ENCODE measurements around the gene EPHA7. TPM values are rescaled to one million over a fixed set of nuclear protein-coding genes. Genes with fewer than 3 reads are reported as not detected.

EPHA7 gene
- total RNA-seq, 1 experiment from 2014 or later: not detected

DNA sequence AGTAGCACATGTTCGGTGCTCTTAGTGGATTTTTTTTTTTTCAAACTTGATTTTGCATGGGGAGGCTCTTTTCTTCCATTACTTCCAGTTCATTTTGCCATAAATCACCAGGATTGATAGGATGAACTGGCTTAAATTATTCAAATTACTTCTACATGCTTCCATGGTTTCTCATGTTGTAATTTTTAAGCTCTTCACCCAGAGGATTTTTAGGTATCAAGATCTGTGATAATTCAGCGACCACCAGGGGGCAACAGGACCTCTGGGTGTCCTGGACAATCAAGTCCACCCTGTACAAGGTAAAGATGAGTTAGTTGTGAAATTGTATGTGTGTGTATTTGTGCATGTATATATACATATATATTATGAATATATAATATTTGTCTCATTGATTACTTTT lies 4.2 kb upstream of the EPHA7 start:
- H3K27me3 Mint-ChIP-seq (ENCODE audit: insufficient read depth, unreplicated experiment): peaks cover 88% of the 10 kb centered on the region
- no peaks in the 10 kb centered on the region for H3K9me3 Mint-ChIP-seq (ENCODE audit: unreplicated experiment)
- no TSS peak for BruUV-seq (replicated peaks)
- H3K36me3 Mint-ChIP-seq (ENCODE audit: insufficient read depth, unreplicated experiment): no peaks in the 10 kb centered on the region
- no peaks in the 10 kb centered on the region for H3K4me1 Mint-ChIP-seq (ENCODE audit: insufficient read depth, unreplicated experiment)
- intact Hi-C loops (cut with micrococcal nuclease): no loop called here
- ChIA-PET CTCF (interaction anchor here (0.6 to 1.1 kb wide), 9 partner anchors 13 to 1299 kb away, joined by 3 to 4 read pairs (median 3); no protein-coding TSS in a partner anchor), POLR2A (no interaction called here)
- H3K4me3 Mint-ChIP-seq (ENCODE audit: unreplicated experiment): no peak overlapping the region
- no peak overlapping the region for H3K27ac Mint-ChIP-seq (ENCODE audit: low read depth, unreplicated experiment)
- TF ChIP-seq, protein P1, sequence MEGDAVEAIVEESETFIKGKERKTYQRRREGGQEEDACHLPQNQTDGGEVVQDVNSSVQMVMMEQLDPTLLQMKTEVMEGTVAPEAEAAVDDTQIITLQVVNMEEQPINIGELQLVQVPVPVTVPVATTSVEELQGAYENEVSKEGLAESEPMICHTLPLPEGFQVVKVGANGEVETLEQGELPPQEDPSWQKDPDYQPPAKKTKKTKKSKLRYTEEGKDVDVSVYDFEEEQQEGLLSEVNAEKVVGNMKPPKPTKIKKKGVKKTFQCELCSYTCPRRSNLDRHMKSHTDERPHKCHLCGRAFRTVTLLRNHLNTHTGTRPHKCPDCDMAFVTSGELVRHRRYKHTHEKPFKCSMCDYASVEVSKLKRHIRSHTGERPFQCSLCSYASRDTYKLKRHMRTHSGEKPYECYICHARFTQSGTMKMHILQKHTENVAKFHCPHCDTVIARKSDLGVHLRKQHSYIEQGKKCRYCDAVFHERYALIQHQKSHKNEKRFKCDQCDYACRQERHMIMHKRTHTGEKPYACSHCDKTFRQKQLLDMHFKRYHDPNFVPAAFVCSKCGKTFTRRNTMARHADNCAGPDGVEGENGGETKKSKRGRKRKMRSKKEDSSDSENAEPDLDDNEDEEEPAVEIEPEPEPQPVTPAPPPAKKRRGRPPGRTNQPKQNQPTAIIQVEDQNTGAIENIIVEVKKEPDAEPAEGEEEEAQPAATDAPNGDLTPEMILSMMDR (IDR thresholded peaks at IDR 0.05; ENCODE audit: unreplicated experiment): peak; percentile 9
- peak; percentile 58 for DNase-seq (ENCODE audit: unreplicated experiment)

DNA sequence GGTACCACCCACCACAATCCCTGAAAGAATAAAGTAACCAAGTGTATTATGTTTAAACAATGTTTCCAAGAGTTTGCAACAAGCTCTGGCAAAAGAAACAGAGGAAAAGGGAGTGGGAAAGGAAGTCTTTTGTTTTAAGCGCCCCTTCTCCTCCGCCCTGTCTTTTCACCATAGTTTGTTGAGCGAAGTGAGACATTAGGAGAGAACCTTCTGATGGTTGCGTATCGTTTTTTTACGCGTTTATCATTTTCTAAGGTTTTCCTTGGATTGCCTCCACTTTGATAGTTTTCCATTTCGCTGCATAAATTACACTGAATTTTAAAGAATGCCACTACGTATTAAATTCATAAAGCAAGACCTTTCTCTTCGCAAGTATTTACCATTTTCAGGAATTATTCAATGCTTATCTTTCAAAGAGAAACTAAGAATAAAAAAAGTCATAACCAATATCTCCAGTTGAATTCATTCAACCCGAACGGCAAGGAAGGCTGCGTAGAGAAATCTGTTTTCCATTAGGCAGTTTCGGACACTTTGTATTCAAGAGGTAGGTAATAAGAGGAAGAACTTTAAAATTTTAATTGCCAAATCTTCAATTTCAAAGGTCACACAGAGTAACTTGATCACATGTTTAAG lies 920 bp upstream of the EPHA7 start:
- Mint-ChIP-seq H3K4me1 (ENCODE audit: insufficient read depth, unreplicated experiment) (no peaks in the 10 kb centered on the region), H3K27ac (ENCODE audit: low read depth, unreplicated experiment) (no peak overlapping the region), H3K36me3 (ENCODE audit: insufficient read depth, unreplicated experiment) (no peaks in the 10 kb centered on the region), H3K4me3 (ENCODE audit: unreplicated experiment) (no peak overlapping the region), H3K27me3 (ENCODE audit: insufficient read depth, unreplicated experiment) (peaks cover 80% of the 10 kb centered on the region), H3K9me3 (ENCODE audit: unreplicated experiment) (no peaks in the 10 kb centered on the region)
- TF ChIP-seq, protein P1 (IDR thresholded peaks at IDR 0.05; ENCODE audit: unreplicated experiment): no peak
- no TSS peak for BruUV-seq (replicated peaks)
- CTCF ChIA-PET: no interaction called here
- POLR2A ChIA-PET: interaction anchor here (0.7 kb wide), 1 partner anchor 772 kb away, joined by 4 read pairs; no protein-coding TSS in a partner anchor
- no peak for DNase-seq (ENCODE audit: unreplicated experiment)
- intact Hi-C loops (cut with micrococcal nuclease): no loop called here

DNA sequence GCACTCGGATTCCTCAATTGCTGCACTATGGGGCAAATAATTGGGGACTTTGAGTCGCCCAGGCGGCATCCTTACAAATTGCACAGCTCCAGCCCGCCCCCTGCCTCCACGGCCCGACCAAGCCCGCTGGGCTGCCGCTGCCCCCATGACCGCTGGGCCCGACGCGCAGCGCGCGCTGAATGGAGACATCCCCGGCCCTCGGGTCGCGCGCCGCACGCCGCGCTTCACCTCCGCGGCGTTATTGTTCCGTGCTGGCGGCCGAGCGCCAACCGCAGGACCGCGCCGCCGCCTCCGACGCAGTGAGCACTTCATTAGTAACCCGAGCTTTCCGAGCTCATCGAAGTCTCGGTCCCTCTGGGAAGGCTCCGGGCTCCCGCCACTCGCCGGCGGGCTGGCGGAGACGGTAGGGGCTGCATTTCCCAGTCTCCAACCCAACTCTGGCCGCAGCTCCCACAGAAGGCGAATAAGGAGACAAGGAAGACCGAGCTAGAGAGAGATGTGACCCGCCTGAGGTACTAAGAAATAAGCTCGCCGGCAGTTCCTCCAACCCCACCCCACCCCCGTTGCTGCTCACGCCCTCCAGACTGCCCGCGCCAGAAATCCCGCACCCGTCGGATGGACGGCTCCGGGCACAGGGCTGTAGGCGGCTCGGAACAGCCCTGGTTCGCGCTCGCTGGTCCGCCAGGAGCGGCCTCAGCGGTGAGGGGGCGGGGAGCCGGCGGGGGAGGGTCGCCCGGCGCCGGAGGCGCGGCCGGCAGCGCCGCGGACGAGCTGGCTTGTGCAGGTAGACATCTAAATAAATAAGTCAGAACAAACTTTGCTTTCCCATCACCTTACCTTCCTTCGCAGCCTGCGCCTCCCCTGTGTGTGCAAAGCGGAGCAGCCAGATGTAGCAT lies 703 bp downstream of the EPHA7 start:
- no peaks in the 10 kb centered on the region for H3K36me3 Mint-ChIP-seq (ENCODE audit: insufficient read depth, unreplicated experiment)
- DNase-seq (ENCODE audit: unreplicated experiment): no peak
- ChIA-PET POLR2A (no interaction called here), CTCF (no interaction called here)
- BruUV-seq (replicated peaks): no TSS peak
- no peak overlapping the region for H3K4me3 Mint-ChIP-seq (ENCODE audit: unreplicated experiment)
- no peak overlapping the region for H3K27ac Mint-ChIP-seq (ENCODE audit: low read depth, unreplicated experiment)
- H3K27me3 Mint-ChIP-seq (ENCODE audit: insufficient read depth, unreplicated experiment): peaks cover 64% of the 10 kb centered on the region
- no peaks in the 10 kb centered on the region for H3K9me3 Mint-ChIP-seq (ENCODE audit: unreplicated experiment)
- TF ChIP-seq, protein P1 (IDR thresholded peaks at IDR 0.05; ENCODE audit: unreplicated experiment): no peak
- H3K4me1 Mint-ChIP-seq (ENCODE audit: insufficient read depth, unreplicated experiment): no peaks in the 10 kb centered on the region
- intact Hi-C loops (cut with micrococcal nuclease): no loop called here

DNA sequence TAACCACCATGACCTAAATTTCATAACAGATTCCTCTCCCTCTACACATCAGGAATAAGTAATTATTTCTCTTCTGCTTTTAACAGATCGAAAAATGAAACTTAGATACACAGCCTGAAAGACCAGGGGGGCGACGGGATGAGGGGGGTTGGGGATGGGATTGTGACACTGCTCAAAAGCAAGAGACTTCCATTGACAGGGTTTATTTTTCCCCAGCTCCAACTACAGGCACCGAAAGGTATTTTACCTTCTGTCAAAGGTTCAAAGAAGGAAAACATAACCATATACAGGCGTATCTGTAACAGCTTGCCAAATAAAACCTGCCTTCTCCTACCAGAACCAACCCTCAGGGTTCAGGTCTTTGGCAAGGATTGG lies 1.3 kb downstream of the EPHA7 start:
- ChIA-PET POLR2A (no interaction called here), CTCF (no interaction called here)
- intact Hi-C loops (cut with micrococcal nuclease): no loop called here
- TF ChIP-seq, protein P1 (IDR thresholded peaks at IDR 0.05; ENCODE audit: unreplicated experiment): no peak
- peaks cover 63% of the 10 kb centered on the region for H3K27me3 Mint-ChIP-seq (ENCODE audit: insufficient read depth, unreplicated experiment)
- H3K27ac Mint-ChIP-seq (ENCODE audit: low read depth, unreplicated experiment): no peak overlapping the region
- BruUV-seq (replicated peaks): no TSS peak
- H3K4me1 Mint-ChIP-seq (ENCODE audit: insufficient read depth, unreplicated experiment): no peaks in the 10 kb centered on the region
- no peak overlapping the region for H3K4me3 Mint-ChIP-seq (ENCODE audit: unreplicated experiment)
- no peak for DNase-seq (ENCODE audit: unreplicated experiment)
- H3K9me3 Mint-ChIP-seq (ENCODE audit: unreplicated experiment): no peaks in the 10 kb centered on the region
- H3K36me3 Mint-ChIP-seq (ENCODE audit: insufficient read depth, unreplicated experiment): no peaks in the 10 kb centered on the region
